Astrocyte (in vitro differentiated cells and primary cell): ENCODE measurements around the gene NUP155. TPM values are rescaled to one million over a fixed set of nuclear protein-coding genes. Genes with fewer than 3 reads are reported as not detected.
"Not testable (repeated sequence)": the region's sequence is repeated elsewhere in the genome, so short reads cannot be mapped to it uniquely, and the experiment has no call there.

Experiments used
- DNase-seq: peaks from one replicate; pipeline ENCODE4 v3.0.0-alpha.2; 2010; ENCODE audit warnings: low read depth
- FAIRE-seq: peaks from 2 replicates; lab custom pipeline; 2011; peaks lifted over from hg19 to GRCh38; lab: Jason Lieb, UNC
- H2AFZ ChIP-seq: 2 replicates; pipeline ENCODE4 v1.6.0; 2012; ENCODE audit warnings: low read depth, low read length, inconsistent platforms
- H3K27ac ChIP-seq: 2 replicates; pipeline ENCODE4 v1.5.1; 2011; ENCODE audit warnings: low read depth, low read length, inconsistent platforms
- H3K27me3 ChIP-seq: 2 replicates; pipeline ENCODE4 v1.6.0; 2011; ENCODE audit warnings: low read length, inconsistent platforms; ENCODE audit not compliant: insufficient read depth
- H3K36me3 ChIP-seq: 2 replicates; pipeline ENCODE4 v1.5.1; 2011; ENCODE audit warnings: low read length, inconsistent platforms; ENCODE audit not compliant: insufficient read depth
- H3K4me1 ChIP-seq: 2 replicates; pipeline ENCODE4 v1.5.1; 2011; ENCODE audit warnings: low read length, inconsistent platforms; ENCODE audit not compliant: insufficient read depth
- H3K4me2 ChIP-seq: 2 replicates; pipeline ENCODE4 v1.6.0; 2012; ENCODE audit warnings: low read length, inconsistent platforms
- H3K4me3 ChIP-seq: 2 replicates; pipeline ENCODE4 v1.5.1; 2011; ENCODE audit warnings: low read depth, mild to moderate bottlenecking, low read length, inconsistent platforms; ENCODE audit not compliant: insufficient read depth
- H3K79me2 ChIP-seq: 2 replicates; pipeline ENCODE4 v1.6.0; 2012; ENCODE audit warnings: mild to moderate bottlenecking, low read length, inconsistent platforms; ENCODE audit not compliant: insufficient read depth
- H3K9ac ChIP-seq: 2 replicates; pipeline ENCODE4 v1.6.0; 2012; ENCODE audit warnings: mild to moderate bottlenecking, low read length, inconsistent platforms
- H3K9me3 ChIP-seq: 2 replicates; pipeline ENCODE4 v1.5.1; 2012; ENCODE audit warnings: low read depth, mild to moderate bottlenecking, low read length, inconsistent platforms; ENCODE audit not compliant: insufficient read depth
- H4K20me1 ChIP-seq: 2 replicates; pipeline ENCODE4 v1.6.0; 2012; ENCODE audit warnings: low read length, inconsistent platforms; ENCODE audit not compliant: insufficient read depth
- H3K27ac Mint-ChIP-seq: one replicate; pipeline ENCODE4 v1.8.0; 2021; ENCODE audit warnings: mild to moderate bottlenecking, mixed read lengths; ENCODE audit not compliant: unreplicated experiment
- H3K27me3 Mint-ChIP-seq: one replicate; pipeline ENCODE4 v1.8.0; 2021; ENCODE audit warnings: low read depth, mixed read lengths; ENCODE audit not compliant: unreplicated experiment
- H3K36me3 Mint-ChIP-seq: one replicate; pipeline ENCODE4 v1.8.0; 2021; ENCODE audit warnings: low read depth, mixed read lengths; ENCODE audit not compliant: unreplicated experiment
- H3K4me1 Mint-ChIP-seq: one replicate; pipeline ENCODE4 v1.8.0; 2021; ENCODE audit warnings: low read depth, mixed read lengths; ENCODE audit not compliant: unreplicated experiment
- H3K4me3 Mint-ChIP-seq: one replicate; pipeline ENCODE4 v1.8.0; 2021; ENCODE audit warnings: mild to moderate bottlenecking, moderate library complexity, mixed read lengths; ENCODE audit not compliant: unreplicated experiment
- H3K9me3 Mint-ChIP-seq: one replicate; pipeline ENCODE4 v1.8.0; 2021; ENCODE audit warnings: mild to moderate bottlenecking, mixed read lengths; ENCODE audit not compliant: unreplicated experiment
- EZH2 ChIP-seq: IDR thresholded peaks from 2 replicates; pipeline ENCODE4 v1.6.1; 2012; ENCODE audit warnings: mild to moderate bottlenecking, low read length, inconsistent platforms; ENCODE audit not compliant: insufficient read depth
- total RNA-seq: library from RNA; stranded (reverse); gene quantifications from 2 replicates; pipeline ENCODE4 v1.2.1, GENCODE V29; 2021
- TF ChIP-seq, protein P1 (sequence below): IDR thresholded peaks from 2 replicates; pipeline ENCODE4 v1.5.1; 2011; ENCODE audit warnings: low read depth, mild to moderate bottlenecking, inconsistent platforms, low read length, moderate library complexity; ENCODE audit not compliant: insufficient read depth

Gene NUP155
- total RNA-seq, 1 donor from 2014 or later, result 28.8 TPM

DNA sequence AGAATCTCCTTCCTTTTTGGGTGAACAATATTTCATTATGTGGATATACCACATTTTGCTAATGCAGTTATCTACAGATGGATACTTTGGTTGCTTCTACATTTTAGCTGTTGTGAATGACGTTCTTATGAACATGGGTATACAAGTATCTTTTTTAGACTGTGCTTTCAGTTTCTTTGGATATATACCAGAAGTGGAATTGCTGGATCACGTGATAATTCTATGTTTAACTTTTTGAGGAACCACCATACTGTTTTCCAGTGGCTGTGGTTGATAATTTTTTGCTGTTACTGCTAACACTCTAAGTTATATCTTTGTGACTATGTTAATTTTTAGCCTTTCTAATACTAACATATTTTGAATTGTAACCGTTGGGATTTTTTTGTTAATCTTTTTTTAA lies 20.7 kb upstream of the NUP155 start:
- Histone ChIP-seq H3K79me2 (no peaks in the 10 kb centered on the region), H2AFZ (no peak overlapping the region), H3K27ac (no peak overlapping the region), H3K27me3 (no peaks in the 10 kb centered on the region), H3K4me1 (no peaks in the 10 kb centered on the region), H3K36me3 (peaks cover 20% of the 10 kb centered on the region), H3K4me3 (no peak overlapping the region), H3K4me2 (no peak overlapping the region), H4K20me1 (no peaks in the 10 kb centered on the region), H3K9me3 (no peaks in the 10 kb centered on the region), H3K9ac (no peak overlapping the region)
- H3K9me3 Mint-ChIP-seq, result no peaks in the 10 kb centered on the region
- no peak overlapping the region for H3K27ac Mint-ChIP-seq
- FAIRE-seq (no peak), DNase-seq (no peak)
- TF ChIP-seq, protein P1, sequence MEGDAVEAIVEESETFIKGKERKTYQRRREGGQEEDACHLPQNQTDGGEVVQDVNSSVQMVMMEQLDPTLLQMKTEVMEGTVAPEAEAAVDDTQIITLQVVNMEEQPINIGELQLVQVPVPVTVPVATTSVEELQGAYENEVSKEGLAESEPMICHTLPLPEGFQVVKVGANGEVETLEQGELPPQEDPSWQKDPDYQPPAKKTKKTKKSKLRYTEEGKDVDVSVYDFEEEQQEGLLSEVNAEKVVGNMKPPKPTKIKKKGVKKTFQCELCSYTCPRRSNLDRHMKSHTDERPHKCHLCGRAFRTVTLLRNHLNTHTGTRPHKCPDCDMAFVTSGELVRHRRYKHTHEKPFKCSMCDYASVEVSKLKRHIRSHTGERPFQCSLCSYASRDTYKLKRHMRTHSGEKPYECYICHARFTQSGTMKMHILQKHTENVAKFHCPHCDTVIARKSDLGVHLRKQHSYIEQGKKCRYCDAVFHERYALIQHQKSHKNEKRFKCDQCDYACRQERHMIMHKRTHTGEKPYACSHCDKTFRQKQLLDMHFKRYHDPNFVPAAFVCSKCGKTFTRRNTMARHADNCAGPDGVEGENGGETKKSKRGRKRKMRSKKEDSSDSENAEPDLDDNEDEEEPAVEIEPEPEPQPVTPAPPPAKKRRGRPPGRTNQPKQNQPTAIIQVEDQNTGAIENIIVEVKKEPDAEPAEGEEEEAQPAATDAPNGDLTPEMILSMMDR, result no peak
- no peak for TF ChIP-seq EZH2
- no peak overlapping the region for H3K4me3 Mint-ChIP-seq
- H3K27me3 Mint-ChIP-seq, result no peaks in the 10 kb centered on the region
- H3K36me3 Mint-ChIP-seq, result peaks cover 7% of the 10 kb centered on the region
- H3K4me1 Mint-ChIP-seq, result no peaks in the 10 kb centered on the region

DNA sequence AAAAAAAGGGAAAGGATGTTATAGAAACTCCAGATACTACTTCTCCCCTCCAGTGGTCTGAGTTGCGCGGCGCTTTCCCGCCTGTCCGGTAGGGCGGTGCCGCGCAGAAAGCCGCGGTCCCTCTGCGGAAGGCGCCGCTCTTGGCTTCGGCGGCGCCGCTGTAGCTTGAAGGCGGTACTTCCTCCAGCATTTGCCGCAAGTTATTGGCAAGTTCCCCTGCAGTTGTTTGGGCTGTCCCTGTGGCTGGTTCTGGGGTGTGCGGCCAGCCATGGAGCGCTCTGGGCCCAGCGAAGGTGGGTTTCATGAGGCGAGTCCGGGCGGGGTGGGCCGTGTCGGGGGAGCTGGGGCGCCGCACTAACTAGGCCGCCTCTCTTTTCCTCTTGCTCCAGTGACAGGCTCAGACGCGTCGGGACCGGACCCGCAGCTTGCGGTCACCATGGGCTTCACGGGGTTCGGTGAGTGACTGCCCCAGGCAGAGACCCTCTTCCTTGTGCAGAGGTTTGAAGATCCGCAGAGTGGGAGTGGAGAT lies 8.3 kb upstream of the NUP155 start, which contains the start of gene WDR70:
WDR70 (plus strand) TSS at position 219 of the 529 bp plus-strand sequence; CDS start at position 269, 50 bp downstream.
- not testable (repeated sequence) for H3K27me3 Mint-ChIP-seq, H3K36me3 ChIP-seq, FAIRE-seq, H3K4me1 Mint-ChIP-seq, H3K9me3 Mint-ChIP-seq, H3K9me3 ChIP-seq, H4K20me1 ChIP-seq, H3K36me3 Mint-ChIP-seq, H3K4me1 ChIP-seq, H3K27me3 ChIP-seq
- TF ChIP-seq, protein P1, result peak; percentile 65
- Histone ChIP-seq H3K9ac (peak within 1 kb of the TSS; percentile 89), H2AFZ (peak within 1 kb of the TSS; percentile 88), H3K27ac (peak within 1 kb of the TSS; percentile 42), H3K4me3 (peak within 1 kb of the TSS; percentile 89), H3K79me2 (peaks cover 13% of the 10 kb centered on the region), H3K4me2 (peak within 1 kb of the TSS; percentile 84)
- H3K4me3 Mint-ChIP-seq, result peak within 1 kb of the TSS; percentile 97
- H3K27ac Mint-ChIP-seq, result peak within 1 kb of the TSS; percentile 44
- peak; percentile 88 for DNase-seq

DNA sequence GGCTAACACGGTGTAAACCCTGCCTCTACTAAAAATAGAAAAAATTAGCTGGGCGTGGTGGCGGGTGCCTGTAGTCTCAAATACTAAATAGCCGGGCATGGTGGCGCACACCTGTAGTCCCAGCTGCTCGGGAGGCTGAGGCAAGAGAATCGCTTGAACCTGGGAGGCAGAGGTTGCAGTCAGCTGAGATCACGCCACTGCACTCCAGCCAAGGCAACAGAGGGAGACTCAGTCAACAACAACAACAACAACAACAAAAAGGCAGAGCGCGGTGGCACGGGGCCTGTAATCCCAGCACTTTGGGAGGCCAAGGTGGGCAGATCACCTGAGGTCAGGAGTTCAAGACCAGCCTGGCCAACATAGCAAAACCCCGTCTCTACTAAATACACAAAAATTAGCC lies 7.2 kb upstream of the NUP155 start:
- not testable (repeated sequence) for H3K27me3 Mint-ChIP-seq, H3K36me3 ChIP-seq, H3K27ac Mint-ChIP-seq, H3K4me2 ChIP-seq, H3K4me1 ChIP-seq, H3K27me3 ChIP-seq, H3K4me1 Mint-ChIP-seq, FAIRE-seq, H3K4me3 ChIP-seq, H3K27ac ChIP-seq, H3K9me3 Mint-ChIP-seq, H3K9ac ChIP-seq, DNase-seq, H3K9me3 ChIP-seq, H3K36me3 Mint-ChIP-seq, H4K20me1 ChIP-seq, H3K4me3 Mint-ChIP-seq
- peaks cover 13% of the 10 kb centered on the region for H3K79me2 ChIP-seq
- H2AFZ ChIP-seq, result peak overlapping the region; percentile 34
